ENCODE data around the gene NFS1.
"Not testable (repeated sequence)": the region's sequence is repeated elsewhere in the genome, so short reads cannot be mapped to it uniquely, and the experiment has no call there.

Gene NFS1

DNA sequence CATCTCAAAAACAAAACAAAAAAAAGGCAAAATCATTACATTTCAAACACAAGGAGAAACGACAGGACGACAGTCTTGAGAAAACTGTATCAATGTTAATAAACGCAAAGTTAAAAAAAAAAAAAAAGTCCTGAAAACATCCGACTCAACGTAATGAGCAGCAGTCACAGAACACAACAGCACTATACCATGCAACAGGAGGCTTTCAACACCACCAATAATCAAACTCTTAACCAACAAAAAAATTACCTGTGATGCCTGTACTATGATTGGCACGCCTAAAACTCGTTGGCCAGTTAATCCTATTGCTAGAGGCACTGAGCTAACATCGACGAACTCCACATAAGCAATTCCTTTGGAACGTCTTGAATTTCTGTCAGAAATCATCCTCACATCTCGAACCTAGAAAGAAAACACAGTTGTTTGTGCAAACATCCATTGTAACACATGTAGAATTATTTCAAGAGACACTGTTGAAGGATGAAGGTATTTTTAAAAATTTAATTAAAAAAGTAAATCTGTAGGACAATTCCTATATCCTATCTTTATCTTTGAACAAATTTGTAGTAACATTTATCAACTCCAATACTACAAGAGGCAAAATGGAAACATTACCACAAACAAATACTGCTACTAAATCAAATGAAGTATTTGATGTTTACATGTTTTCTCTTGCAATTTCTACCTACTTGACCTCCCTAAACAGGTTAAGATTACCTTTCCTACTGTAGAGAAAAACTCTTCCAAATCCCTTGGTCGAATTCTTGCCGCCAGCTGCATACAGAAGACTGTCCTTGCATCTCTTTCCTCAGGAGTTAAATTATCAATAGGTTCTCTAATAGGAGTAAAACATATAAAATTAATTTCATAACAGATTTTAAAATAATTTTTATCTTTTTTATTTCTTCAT is 25.4 kb upstream of the NFS1 start:
- no peak for DNase-seq (ENCODE audit: low spot score)
- Histone ChIP-seq H3K4me3 (no peak overlapping the region), H3K27ac (no peak overlapping the region)
- TF ChIP-seq, protein P1, sequence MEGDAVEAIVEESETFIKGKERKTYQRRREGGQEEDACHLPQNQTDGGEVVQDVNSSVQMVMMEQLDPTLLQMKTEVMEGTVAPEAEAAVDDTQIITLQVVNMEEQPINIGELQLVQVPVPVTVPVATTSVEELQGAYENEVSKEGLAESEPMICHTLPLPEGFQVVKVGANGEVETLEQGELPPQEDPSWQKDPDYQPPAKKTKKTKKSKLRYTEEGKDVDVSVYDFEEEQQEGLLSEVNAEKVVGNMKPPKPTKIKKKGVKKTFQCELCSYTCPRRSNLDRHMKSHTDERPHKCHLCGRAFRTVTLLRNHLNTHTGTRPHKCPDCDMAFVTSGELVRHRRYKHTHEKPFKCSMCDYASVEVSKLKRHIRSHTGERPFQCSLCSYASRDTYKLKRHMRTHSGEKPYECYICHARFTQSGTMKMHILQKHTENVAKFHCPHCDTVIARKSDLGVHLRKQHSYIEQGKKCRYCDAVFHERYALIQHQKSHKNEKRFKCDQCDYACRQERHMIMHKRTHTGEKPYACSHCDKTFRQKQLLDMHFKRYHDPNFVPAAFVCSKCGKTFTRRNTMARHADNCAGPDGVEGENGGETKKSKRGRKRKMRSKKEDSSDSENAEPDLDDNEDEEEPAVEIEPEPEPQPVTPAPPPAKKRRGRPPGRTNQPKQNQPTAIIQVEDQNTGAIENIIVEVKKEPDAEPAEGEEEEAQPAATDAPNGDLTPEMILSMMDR (IDR thresholded peaks at IDR 0.05), result no peak

- not testable (repeated sequence) for H3K4me3 ChIP-seq; DNase-seq (ENCODE audit: low spot score); H3K27ac ChIP-seq
Observed at GRCh38 chr20:35723652-35724320, 24.6 kb upstream of the NFS1 start.

- H3K27ac ChIP-seq; H3K4me3 ChIP-seq; DNase-seq (ENCODE audit: low spot score): not testable (repeated sequence)
Observed at GRCh38 chr20:35723275-35723639, 24.1 kb upstream of the NFS1 start.

DNA sequence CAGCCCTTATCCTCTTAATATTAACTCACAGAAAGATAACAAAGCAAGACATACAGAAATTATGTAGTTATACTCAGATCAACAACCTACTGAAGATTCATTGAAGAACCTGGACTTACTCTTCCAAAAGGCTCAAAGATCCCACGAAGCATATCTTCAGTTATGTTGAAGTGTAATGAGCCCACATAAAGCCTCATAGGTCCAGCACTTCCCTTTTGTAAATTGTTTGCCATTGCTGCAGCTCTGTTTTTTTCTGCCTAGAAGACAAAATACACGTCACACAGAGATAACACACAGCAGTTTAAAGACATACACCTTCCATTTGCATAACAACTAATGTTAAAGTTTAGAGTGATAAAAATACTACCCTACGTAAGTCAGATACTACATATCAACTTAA is 22.5 kb upstream of the NFS1 start:
- TF ChIP-seq, protein P1 (IDR thresholded peaks at IDR 0.05), result no peak
- no peak for DNase-seq (ENCODE audit: low spot score)
- H3K27ac ChIP-seq, result no peak overlapping the region
- no peak overlapping the region for H3K4me3 ChIP-seq

- no peak overlapping the region for H3K27ac ChIP-seq
- no peak overlapping the region for H3K4me3 ChIP-seq
- no peak for DNase-seq (ENCODE audit: low spot score)
- TF ChIP-seq, protein P1 (IDR thresholded peaks at IDR 0.05), result no peak
Observed at GRCh38 chr20:35721219-35721618, 22.1 kb upstream of the NFS1 start.

- TF ChIP-seq, protein P1 (IDR thresholded peaks at IDR 0.05), result no peak
- Histone ChIP-seq H3K4me3 (no peak overlapping the region), H3K27ac (no peak overlapping the region)
- no peak for DNase-seq (ENCODE audit: low spot score)
Observed at GRCh38 chr20:35720165-35721123, 21.3 kb upstream of the NFS1 start.

DNA sequence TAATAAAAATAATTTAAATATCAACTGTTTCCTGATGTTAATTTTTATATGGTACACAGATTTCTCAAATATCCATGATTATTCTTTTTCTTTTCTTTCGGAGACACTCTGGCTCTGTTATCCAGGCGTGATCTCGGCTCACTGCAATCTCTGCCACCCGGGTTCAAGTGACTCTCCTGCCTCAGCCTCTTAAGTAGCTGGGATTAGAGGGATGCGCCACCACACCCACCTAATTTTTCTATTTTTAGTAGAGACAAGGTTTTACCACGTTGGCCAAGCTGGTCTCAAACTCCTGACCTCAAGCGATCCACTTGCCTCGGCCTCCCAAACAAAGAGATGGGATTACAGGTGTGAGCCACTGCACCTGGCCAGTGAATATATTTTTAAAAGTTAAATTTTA is 20.6 kb upstream of the NFS1 start:
- Histone ChIP-seq H3K27ac (no peak overlapping the region), H3K4me3 (no peak overlapping the region)
- no peak for DNase-seq (ENCODE audit: low spot score)
- TF ChIP-seq, protein P1 (IDR thresholded peaks at IDR 0.05), result no peak
